ENCODE measurements around the gene IGFLR1. TPM values are rescaled to one million over a fixed set of nuclear protein-coding genes. Genes with fewer than 3 reads are reported as not detected.

IGFLR1 gene
- total RNA-seq, 4 donors from 2014 or later, result 5.2 to 6.1 (median 5.9) TPM

DNA sequence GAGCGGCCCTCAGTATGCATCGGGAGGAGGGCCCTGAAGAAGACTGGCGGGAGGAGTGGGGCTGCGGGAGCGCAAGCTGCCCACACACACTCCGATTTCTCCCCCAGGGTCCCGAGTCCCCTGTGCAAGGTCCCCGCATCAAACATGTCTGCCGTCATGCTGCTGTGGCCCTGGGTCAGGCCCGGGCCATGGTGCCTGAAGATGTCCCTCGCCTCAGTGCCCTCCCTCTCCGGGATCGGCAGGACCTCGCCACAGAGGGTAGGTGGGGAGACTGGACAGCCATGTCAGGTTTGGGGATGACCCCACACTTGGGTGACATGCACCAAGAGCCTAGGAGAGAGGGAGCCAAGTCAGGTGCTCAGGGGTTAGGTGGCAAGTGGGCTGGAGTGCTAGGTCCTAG, 19.8 kb downstream of the IGFLR1 start:
- no peak for TF ChIP-seq POLR2A (IDR thresholded peaks at IDR 0.05)
- TF ChIP-seq, protein P1, sequence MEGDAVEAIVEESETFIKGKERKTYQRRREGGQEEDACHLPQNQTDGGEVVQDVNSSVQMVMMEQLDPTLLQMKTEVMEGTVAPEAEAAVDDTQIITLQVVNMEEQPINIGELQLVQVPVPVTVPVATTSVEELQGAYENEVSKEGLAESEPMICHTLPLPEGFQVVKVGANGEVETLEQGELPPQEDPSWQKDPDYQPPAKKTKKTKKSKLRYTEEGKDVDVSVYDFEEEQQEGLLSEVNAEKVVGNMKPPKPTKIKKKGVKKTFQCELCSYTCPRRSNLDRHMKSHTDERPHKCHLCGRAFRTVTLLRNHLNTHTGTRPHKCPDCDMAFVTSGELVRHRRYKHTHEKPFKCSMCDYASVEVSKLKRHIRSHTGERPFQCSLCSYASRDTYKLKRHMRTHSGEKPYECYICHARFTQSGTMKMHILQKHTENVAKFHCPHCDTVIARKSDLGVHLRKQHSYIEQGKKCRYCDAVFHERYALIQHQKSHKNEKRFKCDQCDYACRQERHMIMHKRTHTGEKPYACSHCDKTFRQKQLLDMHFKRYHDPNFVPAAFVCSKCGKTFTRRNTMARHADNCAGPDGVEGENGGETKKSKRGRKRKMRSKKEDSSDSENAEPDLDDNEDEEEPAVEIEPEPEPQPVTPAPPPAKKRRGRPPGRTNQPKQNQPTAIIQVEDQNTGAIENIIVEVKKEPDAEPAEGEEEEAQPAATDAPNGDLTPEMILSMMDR (IDR thresholded peaks at IDR 0.05), result no peak
- Histone ChIP-seq H3K27me3 (no peaks in the 10 kb centered on the region), H3K9me3 (no peaks in the 10 kb centered on the region), H3K27ac (no peak overlapping the region), H3K4me1 (peaks cover 8 to 13% of the 10 kb centered on the region in 2 donors), H3K36me3 (peaks cover 63% of the 10 kb centered on the region in 2 donors), H3K4me3 (replicated peaks in 1 of 3) (no peak overlapping the region)
- 93 to 99% methylated on average over 9 to 14 of the region's 14 CpGs for WGBS, 2 donors
- DNase-seq, result no peak
- intact Hi-C loops (cut with DNase I), result no loop called here

DNA sequence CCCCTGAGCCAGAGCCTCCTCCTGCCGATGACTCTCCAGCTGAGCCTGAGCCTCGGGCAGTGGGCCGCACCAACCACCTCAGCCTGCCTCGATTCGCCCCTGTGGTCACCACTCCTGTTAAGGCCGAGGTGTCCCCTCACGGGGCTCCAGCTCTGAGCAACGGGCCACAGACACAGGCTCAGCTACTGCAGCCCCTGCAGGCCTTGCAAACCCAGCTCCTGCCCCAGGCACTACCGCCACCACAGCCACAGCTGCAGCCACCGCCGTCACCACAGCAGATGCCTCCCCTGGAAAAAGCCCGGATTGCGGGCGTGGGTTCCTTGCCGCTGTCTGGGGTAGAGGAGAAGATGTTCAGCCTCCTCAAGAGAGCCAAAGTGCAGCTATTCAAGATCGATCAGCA, 20.9 kb downstream of the IGFLR1 start:
- TF ChIP-seq, protein P1 (IDR thresholded peaks at IDR 0.05), result no peak
- no peak for TF ChIP-seq POLR2A (IDR thresholded peaks at IDR 0.05)
- Histone ChIP-seq H3K36me3 (peaks cover 53% of the 10 kb centered on the region in 2 donors), H3K4me3 (replicated peaks in 1 of 3) (no peak overlapping the region), H3K27me3 (no peaks in the 10 kb centered on the region), H3K27ac (no peak overlapping the region), H3K9me3 (no peaks in the 10 kb centered on the region), H3K4me1 (peaks cover 10 to 13% of the 10 kb centered on the region in 2 donors)
- WGBS, 2 donors, result 94 to 95% methylated on average over 9 to 16 of the region's 16 CpGs
- no peak for DNase-seq
- intact Hi-C loops (cut with DNase I), result no loop called here

DNA sequence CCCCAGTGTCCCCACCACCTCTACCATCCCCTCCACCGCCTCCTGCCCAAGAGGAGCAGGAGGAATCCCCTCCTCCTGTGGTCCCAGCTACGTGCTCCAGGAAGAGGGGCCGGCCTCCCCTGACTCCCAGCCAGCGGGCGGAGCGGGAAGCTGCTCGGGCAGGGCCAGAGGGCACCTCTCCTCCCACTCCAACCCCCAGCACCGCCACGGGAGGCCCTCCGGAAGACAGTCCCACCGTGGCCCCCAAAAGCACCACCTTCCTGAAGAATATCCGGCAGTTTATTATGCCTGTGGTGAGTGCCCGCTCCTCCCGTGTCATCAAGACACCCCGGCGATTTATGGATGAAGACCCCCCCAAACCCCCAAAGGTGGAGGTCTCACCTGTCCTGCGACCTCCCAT, 21.6 kb downstream of the IGFLR1 start:
- H3K4me3 ChIP-seq (replicated peaks in 1 of 3), result no peak overlapping the region
- TF ChIP-seq POLR2A (IDR thresholded peaks at IDR 0.05), result no peak
- TF ChIP-seq, protein P1 (IDR thresholded peaks at IDR 0.05), result no peak
- WGBS, 2 donors, result 92 to 100% methylated on average over 3 to 10 of the region's 17 CpGs
- no peaks in the 10 kb centered on the region for H3K27me3 ChIP-seq
- no peak for DNase-seq
- H3K36me3 ChIP-seq, result peaks cover 45 to 46% of the 10 kb centered on the region in 2 donors
- no peaks in the 10 kb centered on the region for H3K9me3 ChIP-seq
- intact Hi-C loops (cut with DNase I), result no loop called here
- H3K4me1 ChIP-seq, result peaks cover 17 to 19% of the 10 kb centered on the region in 2 donors
- H3K27ac ChIP-seq, result no peak overlapping the region

DNA sequence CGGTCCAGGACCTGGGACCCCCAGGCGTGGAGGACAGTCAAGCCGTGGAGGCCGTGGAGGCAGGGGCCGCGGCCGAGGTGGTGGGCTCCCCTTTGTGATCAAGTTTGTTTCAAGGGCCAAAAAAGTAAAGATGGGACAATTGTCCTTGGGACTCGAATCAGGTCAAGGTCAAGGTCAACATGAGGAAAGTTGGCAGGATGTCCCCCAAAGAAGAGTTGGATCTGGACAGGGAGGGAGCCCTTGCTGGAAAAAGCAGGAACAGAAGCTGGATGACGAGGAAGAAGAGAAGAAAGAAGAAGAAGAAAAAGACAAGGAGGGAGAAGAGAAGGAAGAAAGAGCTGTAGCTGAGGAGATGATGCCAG, 22.1 kb downstream of the IGFLR1 start:
- intact Hi-C loops (cut with DNase I), result no loop called here
- DNase-seq, result no peak
- Histone ChIP-seq H3K36me3 (peaks cover 40 to 41% of the 10 kb centered on the region in 2 donors), H3K4me3 (replicated peaks in 1 of 3) (no peak overlapping the region), H3K9me3 (no peaks in the 10 kb centered on the region), H3K27me3 (no peaks in the 10 kb centered on the region), H3K27ac (no peak overlapping the region), H3K4me1 (peaks cover 18 to 23% of the 10 kb centered on the region in 2 donors)
- TF ChIP-seq POLR2A (IDR thresholded peaks at IDR 0.05), result no peak
- TF ChIP-seq, protein P1 (IDR thresholded peaks at IDR 0.05), result no peak
- 93 to 97% methylated on average over 9 of the region's 9 CpGs for WGBS, 2 donors

DNA sequence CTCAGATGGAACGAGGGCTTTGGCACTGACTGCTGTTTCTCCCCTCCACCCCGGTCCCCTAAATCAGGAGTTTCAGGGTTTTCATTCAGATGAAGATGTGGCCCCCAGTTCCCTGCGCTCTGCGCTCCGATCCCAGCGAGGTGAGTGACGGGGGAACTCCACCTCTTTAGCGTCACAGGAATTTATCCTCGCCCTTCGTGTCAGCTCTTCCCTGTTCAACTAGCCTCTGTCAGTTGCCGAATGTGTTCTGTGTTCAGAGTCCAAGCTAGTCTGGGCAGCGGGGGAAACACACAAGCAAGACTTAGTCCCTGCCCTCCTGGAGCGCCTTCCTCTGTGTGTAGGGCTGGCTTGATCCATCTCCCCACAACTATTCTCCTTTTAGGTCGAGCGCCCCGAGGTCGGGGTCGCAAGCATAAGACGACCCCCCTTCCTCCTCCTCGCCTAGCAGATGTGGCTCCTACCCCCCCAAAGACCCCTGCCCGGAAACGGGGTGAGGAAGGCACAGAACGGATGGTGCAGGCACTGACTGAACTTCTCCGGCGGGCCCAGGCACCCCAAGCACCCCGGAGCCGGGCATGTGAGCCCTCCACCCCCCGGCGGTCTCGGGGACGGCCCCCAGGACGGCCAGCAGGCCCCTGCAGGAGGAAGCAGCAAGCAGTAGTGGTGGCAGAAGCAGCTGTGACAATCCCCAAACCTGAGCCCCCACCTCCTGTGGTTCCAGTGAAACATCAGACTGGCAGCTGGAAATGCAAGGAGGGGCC, 22.7 kb downstream of the IGFLR1 start:
- TF ChIP-seq POLR2A (IDR thresholded peaks at IDR 0.05), result no peak
- TF ChIP-seq, protein P1 (IDR thresholded peaks at IDR 0.05), result no peak
- intact Hi-C loops (cut with DNase I), result loop anchor here (5.0 kb wide), 1 partner anchor 172 kb away; the partner anchor contains the start of gene TMEM147
- no peaks in the 10 kb centered on the region for H3K9me3 ChIP-seq
- H3K4me1 ChIP-seq, result peaks cover 18 to 23% of the 10 kb centered on the region in 2 donors
- H3K4me3 ChIP-seq (replicated peaks in 1 of 3), result peak overlapping the region in 1 of 3 donors; percentile 98
- H3K27ac ChIP-seq, result no peak overlapping the region
- WGBS, 2 donors, result 86 to 89% methylated on average over 23 to 30 of the region's 32 CpGs
- no peak for DNase-seq
- no peaks in the 10 kb centered on the region for H3K27me3 ChIP-seq
- peaks cover 35% of the 10 kb centered on the region in 2 donors for H3K36me3 ChIP-seq

Measured in thyroid gland (tissue), 4 donors.